ENCODE data around the gene ITIH2. TPM values are rescaled to one million over a fixed set of nuclear protein-coding genes. Genes with fewer than 3 reads are reported as not detected.

Gene ITIH2
- total RNA-seq, 1 experiment from 2014 or later = 0.57 TPM

DNA sequence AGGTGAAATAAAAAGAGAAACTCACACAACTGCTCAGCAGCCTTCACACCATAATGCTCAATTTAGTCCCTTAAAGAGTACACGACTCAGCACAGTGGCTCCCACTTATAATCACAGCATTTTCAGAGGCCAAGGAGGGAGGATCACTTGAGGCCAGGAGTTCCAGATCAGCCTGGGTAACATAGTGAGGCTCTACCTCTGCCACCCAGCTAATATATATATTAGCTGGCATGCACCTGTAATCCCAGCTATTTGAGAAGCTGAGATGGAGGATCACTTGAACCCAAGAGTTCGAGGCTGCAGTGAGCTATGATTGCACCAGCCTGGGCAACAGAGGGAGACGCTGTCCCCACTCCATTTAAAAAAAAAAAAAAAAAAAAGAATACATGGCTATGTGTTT, 2.2 kb downstream of the ITIH2 start (continued):
- TF ChIP-seq SIN3A (IDR thresholded peaks at IDR 0.05; ENCODE audit: low read depth) = no peak
- TF ChIP-seq, protein P1, sequence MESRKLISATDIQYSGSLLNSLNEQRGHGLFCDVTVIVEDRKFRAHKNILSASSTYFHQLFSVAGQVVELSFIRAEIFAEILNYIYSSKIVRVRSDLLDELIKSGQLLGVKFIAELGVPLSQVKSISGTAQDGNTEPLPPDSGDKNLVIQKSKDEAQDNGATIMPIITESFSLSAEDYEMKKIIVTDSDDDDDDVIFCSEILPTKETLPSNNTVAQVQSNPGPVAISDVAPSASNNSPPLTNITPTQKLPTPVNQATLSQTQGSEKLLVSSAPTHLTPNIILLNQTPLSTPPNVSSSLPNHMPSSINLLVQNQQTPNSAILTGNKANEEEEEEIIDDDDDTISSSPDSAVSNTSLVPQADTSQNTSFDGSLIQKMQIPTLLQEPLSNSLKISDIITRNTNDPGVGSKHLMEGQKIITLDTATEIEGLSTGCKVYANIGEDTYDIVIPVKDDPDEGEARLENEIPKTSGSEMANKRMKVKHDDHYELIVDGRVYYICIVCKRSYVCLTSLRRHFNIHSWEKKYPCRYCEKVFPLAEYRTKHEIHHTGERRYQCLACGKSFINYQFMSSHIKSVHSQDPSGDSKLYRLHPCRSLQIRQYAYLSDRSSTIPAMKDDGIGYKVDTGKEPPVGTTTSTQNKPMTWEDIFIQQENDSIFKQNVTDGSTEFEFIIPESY (IDR thresholded peaks at IDR 0.05; ENCODE audit: extremely low read depth, insufficient replicate concordance, low read length) = no peak
- no peak for TF ChIP-seq EZH2 (IDR thresholded peaks at IDR 0.05)
- no peak for TF ChIP-seq ZNF274 (IDR thresholded peaks at IDR 0.05; ENCODE audit: low read depth, low read length)

DNA sequence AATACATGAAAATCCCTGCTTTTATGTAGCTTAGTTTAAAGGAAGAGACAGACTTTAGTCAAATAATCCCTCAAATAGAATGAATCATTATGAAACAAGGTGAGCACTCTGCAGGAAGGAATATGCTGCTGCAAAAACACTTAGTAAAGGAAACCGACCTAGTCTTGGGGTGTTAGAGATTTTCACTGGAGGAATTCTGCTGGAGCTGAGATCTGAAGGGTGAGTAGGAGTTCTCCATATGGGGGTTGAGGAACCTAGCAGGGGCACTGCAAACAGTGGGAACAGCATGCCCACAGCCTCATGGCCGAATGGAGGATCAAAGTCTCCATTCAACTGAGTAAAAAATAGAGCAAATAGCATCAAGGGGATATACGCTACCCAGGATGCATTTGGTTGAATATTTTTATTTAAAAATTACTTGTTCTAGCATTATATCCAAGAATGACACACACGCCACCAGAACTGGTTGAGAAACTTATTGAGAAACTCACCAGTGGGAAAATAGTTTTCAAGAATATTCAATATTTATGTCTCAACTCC, 3.5 kb downstream of the ITIH2 start:
- BruUV-seq (replicated peaks) = no TSS peak
- no peak for DNase-seq (ENCODE audit: low read depth, low spot score)
- intact Hi-C loops (cut with micrococcal nuclease) = no loop called here

More for the DNA sequence above, 3.5 kb downstream of the ITIH2 start:
- Histone ChIP-seq H3K4me2 (ENCODE audit: low read length) (no peak overlapping the region), H3K79me2 (ENCODE audit: insufficient read depth, low read length) (no peaks in the 10 kb centered on the region), H3K4me3 (replicated peaks in 1 of 2; ENCODE audit: low read depth in 1 of 2, low read length in 2 of 2) (no peak overlapping the region), H3K9me2 (ENCODE audit: insufficient read depth) (no peaks in the 10 kb centered on the region), H2AFZ (ENCODE audit: low read depth, low read length, poor library complexity, severe bottlenecking) (no peak overlapping the region), H3K9me3 (ENCODE audit: control insufficient read depth in 1 of 2, insufficient read depth in 1 of 2, low read depth in 1 of 2, low read length in 2 of 2) (no peaks in the 10 kb centered on the region), H3K27ac (ENCODE audit: low read depth, low read length) (no peak overlapping the region), H3K4me1 (ENCODE audit: control insufficient read depth in 1 of 2, insufficient read depth in 2 of 2, low read length in 2 of 2) (no peaks in the 10 kb centered on the region), H3K9ac (ENCODE audit: low read length) (no peak overlapping the region), H4K20me1 (ENCODE audit: insufficient read depth) (no peaks in the 10 kb centered on the region), H3K27me3 (ENCODE audit: insufficient read depth, low read length) (peaks cover 60% of the 10 kb centered on the region), H3K36me3 (ENCODE audit: control insufficient read depth in 1 of 2, insufficient read depth in 2 of 2, low read length in 2 of 2) (no peaks in the 10 kb centered on the region)
- ChIA-PET RAD21 (ENCODE audit: low non-redundant PET in 1 of 2, low total read pairs in 2 of 2, uncharacterized antibody in 2 of 2, unreplicated experiment in 2 of 2) (no interaction called here), CTCF (interaction anchor here (0.6 kb wide), 1 partner anchor 711 kb away, joined by 3 read pairs; no protein-coding TSS in a partner anchor), POLR2A (no interaction called here)
- ATAC-seq = no peak
- TF ChIP-seq EZH2 (IDR thresholded peaks at IDR 0.05) = no peak
- TF ChIP-seq POLR2AphosphoS5 (IDR thresholded peaks at IDR 0.05; ENCODE audit: low read depth, low read length) = no peak
- no peak for TF ChIP-seq ELF1 (IDR thresholded peaks at IDR 0.05; ENCODE audit: borderline replicate concordance, low read depth)
- no peak for TF ChIP-seq SIN3A (IDR thresholded peaks at IDR 0.05; ENCODE audit: low read depth)
- TF ChIP-seq, protein P2, sequence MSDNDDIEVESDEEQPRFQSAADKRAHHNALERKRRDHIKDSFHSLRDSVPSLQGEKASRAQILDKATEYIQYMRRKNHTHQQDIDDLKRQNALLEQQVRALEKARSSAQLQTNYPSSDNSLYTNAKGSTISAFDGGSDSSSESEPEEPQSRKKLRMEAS (IDR thresholded peaks at IDR 0.05) = no peak
- TF ChIP-seq SP1 (IDR thresholded peaks at IDR 0.05; ENCODE audit: low read depth) = no peak
- TF ChIP-seq EZH2phosphoT487 (IDR thresholded peaks at IDR 0.05; ENCODE audit: borderline replicate concordance) = no peak
- TF ChIP-seq, protein P1 (IDR thresholded peaks at IDR 0.05; ENCODE audit: extremely low read depth, insufficient replicate concordance, low read length) = no peak
- TF ChIP-seq JUND (IDR thresholded peaks at IDR 0.05) = no peak
- TF ChIP-seq ZFX (IDR thresholded peaks at IDR 0.05) = no peak
- no peak for TF ChIP-seq EGR1 (IDR thresholded peaks at IDR 0.05; ENCODE audit: low read depth)
- TF ChIP-seq ZNF274 (IDR thresholded peaks at IDR 0.05; ENCODE audit: low read depth, low read length) = no peak

Data from HCT116 (cell line).